Kasumi-1 (cell line): Measurements from ENCODE around the gene SPNS2.

Source experiments
- DNase-seq, 2 experiments: peaks; one replicate each; lab custom pipeline; 2025; lab: John Stamatoyannopoulos, UW

The SPNS2 gene

GRCh38 chr17:4503283-4504025, 4.8 kb downstream of the SPNS2 start:
- DNase-seq = no peak

GRCh38 chr17:4504188-4504587, 5.5 kb downstream of the SPNS2 start:
- DNase-seq = no peak

- DNase-seq = no peak
Measured at GRCh38 chr17:4505187-4505586, 6.5 kb downstream of the SPNS2 start.

DNA sequence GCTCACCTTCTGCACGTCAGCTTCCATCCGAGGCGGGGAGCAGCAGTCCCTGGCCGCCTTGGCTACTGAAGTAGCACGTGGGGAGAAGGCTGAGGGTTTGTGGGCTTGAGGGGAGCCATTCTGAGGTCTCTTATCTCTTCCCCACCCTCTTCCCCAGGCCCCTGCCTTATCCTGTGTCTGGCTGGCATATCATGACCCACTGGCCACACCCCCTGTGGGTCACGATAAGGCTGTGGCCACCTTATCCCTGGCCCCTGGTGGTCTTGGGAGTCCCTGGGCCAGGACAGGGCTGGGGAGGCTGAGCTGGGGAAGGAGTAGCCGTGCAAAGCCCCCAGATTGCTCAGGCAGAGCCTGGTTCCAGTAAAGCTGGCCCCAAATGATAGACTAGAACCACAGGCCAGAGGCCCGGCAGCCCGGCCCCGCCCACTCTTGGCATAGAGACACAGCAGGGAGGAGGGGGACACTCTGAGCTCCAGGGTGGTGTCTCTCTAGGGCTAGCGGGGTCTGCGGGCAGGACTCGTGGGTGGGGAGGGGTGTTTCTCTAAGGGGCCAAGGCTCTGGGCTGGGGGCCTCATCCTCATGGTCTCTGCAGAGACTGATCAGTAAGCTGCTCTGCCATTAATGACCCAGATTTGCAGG, 7.6 kb downstream of the SPNS2 start:
- DNase-seq = no peak

DNA sequence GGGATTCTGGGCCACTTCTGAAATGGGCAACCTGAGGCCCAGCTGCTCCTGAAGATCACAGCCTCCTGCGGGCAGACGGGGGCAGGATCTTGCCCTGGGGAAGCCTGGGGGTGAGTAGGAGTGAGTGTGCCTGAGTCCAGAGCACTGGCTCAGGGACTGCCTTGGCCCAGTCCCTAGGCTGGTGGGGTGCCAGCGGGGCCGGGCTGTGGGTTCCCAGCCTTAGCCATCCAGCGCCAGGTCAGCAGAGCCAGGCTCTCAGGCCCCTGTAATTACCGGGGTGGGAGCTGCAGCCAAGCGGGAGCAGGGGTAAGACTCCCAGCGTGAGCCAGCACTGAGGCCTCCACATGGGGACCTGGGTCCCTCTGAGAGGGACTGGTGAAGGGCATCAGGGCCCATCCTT, 8.2 kb downstream of the SPNS2 start:
- DNase-seq = no peak

GRCh38 chr17:4507361-4508111, 8.9 kb downstream of the SPNS2 start:
- no peak for DNase-seq

DNA sequence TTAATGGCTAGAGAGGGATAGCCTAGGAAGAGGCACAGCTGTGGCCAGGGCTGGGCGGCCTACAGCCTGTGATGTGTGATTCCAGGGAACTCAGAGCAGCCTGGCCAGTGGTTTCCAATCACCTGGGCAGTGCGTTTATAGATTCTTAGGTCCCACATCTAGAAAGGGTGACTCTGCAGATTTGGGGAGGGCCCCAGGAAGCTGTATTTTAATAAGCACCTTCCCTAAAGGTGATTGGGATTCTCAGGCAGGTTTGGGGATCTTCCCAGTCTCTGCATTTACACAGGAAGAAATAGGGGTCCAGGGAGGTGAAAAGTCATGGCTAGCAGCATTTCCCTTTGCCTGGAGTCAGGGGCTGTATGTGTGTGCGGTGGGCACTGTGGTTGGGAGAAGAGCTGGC, 9.5 kb downstream of the SPNS2 start:
- DNase-seq = no peak

- no peak for DNase-seq
Measured at GRCh38 chr17:4509401-4509800, 10.7 kb downstream of the SPNS2 start.

GRCh38 chr17:4509923-4510617, 11.4 kb downstream of the SPNS2 start:
- no peak for DNase-seq

DNA sequence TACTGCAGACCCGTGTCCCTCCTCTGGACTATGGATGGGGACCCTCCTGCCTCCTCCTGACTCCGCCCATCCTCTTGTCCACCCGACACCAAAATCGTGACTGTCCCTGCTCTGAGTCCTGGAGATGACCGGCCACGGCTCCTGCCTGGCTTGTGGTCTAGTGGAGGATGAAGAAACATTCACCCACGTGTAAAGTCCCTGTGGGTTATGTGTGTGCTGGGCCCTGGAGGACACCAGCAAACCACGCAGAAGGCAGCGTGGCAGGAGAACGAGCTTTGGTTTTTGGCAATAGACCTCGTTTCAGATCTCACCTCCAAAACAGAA, 11.9 kb downstream of the SPNS2 start:
- DNase-seq = no peak

DNA sequence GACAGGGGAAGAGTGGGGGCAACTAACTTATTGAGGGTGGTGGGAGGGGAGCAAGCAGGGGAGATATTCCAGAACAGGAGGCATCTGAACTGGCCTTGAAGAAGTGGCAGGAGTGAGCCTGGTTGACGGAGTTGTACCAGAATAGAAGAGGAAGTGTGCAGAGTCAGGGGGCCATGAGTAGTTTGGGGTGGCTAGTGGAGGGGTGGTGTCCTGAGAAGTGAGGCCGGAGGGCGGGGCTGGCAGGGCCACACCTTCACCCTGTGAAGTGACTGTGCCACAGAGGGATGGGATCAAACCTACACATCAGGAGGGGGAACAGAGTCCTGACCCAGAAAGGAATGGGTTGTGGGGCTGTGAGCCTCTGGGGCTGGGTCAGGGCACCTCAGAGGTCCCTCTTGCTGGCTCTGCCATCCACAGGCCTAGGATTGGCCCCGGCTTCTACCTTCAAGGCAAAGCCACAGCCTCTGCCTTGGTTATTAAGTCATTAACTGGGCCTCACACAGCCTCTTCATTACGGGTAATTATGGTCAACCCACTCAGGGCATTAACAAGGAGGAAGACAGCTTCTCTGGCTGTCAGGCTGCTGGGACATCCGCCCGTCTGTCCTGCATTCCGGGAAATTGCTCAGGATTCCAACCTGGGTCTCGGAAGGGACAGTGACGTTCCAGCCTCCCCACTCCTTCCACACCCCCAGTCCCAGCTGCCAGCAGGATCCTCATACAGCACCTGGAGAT, 12.7 kb downstream of the SPNS2 start:
- DNase-seq = no peak

DNA sequence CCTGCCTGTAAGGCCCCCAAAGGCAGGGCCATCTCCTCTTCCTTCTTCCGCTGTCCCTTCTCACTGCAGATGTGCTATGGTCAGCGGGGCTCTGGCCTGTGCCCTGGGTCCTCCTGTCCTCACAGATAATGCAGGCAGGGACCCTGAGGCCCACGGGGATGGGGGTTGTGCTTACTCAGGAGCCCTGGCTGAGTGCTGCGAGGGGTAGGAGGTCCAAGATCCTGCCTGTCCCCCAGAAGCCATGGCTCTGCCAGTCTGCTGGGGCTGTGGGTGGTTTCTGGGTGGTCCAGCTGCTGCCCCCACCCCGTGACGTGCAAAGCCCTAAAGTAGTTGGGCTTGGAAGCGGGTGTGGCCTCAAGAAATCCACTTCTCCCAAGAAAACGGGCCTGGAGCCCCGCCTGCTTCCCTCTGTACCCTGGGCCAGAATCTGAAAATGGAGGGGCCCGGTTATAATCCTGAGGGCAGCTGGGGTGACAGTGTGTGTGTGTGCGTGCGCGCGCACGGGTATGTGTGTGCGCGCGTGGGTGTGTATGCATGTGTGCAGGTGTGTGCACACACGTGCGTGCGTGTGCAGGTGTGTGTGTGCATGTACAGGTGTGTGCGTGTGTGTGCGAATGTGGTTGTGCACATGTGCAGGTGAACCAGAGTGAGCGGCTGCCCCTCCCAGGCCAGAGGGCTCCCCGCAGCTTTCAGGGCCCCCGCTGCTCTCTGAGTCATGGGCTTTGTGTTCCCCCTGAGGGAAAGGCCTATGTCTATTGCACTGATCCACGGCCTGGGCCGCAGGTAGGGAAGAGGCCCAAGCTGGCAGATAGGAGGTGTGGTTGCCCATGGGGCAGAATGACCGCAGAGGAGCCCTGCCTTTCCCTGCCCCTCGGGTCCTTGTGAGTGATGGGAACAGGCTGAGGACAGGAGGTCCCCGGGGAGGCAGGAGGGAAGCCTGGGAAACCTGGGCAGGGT, 13.8 kb downstream of the SPNS2 start:
- no peak for DNase-seq

DNA sequence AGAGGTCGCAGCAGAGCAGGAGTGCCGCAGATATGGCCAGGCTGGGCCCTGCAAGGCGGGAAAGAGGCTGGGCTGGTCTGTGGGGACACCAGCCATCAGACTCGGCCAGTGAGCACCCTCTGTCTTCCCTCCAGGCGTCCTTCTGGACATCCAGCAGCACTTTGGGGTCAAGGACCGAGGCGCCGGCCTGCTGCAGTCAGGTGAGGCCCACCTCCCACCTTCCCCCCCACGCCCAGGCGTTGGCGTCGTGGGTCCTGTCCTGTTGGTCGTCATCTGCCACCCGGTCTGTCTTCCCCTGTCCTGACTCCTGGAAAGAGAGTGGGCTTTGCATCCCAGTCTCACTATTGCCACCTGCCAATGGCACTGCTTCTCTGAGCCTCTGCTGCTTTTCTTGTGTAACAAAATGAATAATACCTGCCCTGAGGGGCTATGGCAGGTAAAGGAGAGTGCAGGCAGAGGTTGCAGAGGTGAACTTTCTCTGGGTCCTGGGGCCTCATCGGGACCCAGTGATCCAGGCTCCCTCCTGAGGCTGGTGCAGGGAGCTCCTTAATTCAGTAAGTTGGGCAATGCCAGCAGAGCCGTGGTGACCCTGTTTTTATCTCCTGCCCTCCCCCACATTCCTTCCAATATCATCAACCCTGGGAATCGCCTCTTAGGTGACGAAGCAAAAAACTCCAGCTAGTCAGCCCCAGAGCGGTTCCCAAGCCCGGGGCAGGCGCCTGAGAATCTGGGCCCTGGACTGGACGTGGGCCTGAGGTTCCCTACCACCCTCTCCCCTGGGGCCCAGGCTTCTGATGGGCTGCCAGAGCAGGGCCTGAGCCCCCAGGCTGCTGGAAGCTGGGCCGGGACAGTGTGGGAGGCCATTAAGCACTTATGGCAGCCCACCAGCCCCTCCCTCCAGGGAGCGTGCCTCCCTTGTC, 14.7 kb downstream of the SPNS2 start:
- no peak for DNase-seq

GRCh38 chr17:4514206-4514605, 15.5 kb downstream of the SPNS2 start:
- DNase-seq = no peak

DNA sequence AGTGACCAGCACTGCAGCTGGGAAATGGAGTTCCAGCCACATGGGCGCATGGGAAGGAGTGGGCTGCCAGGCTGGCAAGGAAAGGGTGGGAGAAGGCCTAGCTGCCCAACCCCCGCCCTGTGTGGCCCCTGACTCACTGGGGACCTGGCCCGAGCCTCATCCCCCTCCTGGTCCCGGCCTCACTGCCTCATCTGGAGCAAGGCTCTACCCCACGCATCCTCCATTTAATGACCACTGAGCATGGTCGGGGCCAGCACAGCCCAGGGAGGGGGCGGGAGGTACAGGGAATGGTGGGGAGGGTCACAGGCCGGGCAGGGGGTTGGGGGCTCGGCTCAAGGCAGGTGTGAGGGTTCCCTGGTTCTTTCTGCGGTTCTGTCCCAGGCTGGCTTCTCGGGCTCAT, 16.1 kb downstream of the SPNS2 start:
- DNase-seq = no peak

GRCh38 chr17:4515501-4515900, 16.8 kb downstream of the SPNS2 start:
- no peak for DNase-seq

- no peak for DNase-seq
Measured at GRCh38 chr17:4516735-4517134, 18.1 kb downstream of the SPNS2 start.

- DNase-seq = no peak
Measured at GRCh38 chr17:4518901-4519300, 20.2 kb downstream of the SPNS2 start.

- DNase-seq = no peak
Measured at GRCh38 chr17:4519361-4519788, 20.7 kb downstream of the SPNS2 start.
